OCI-LY3 (cell line): ENCODE results near the gene LSP1.
"Not testable (repeated sequence)": the region's sequence is repeated elsewhere in the genome, so short reads cannot be mapped to it uniquely, and the experiment has no call there.

ENCODE experiments used
- H2AFZ ChIP-seq: fragments of 200-600, 300-600 bp; shearing (Covaris generic); 2 replicates; pipeline ENCODE4 v1.6.0; 2014; ENCODE audit warnings: antibody characterized with exemption, low read depth, low read length
- H3K27ac ChIP-seq: fragments of 200-600, 300-600 bp; sonication (generic); 2 replicates; pipeline ENCODE4 v1.5.1; 2014; ENCODE audit warnings: mild to moderate bottlenecking, low read length, moderate library complexity, mixed read lengths
- H3K27me3 ChIP-seq: fragments of 200-600, 300-600 bp; sonication (generic); 2 replicates; pipeline ENCODE4 v1.6.1; 2014; ENCODE audit warnings: low read depth, low read length, mixed read lengths
- H3K36me3 ChIP-seq: fragments of 200-600, 300-600 bp; sonication (generic); replicated peaks from 2 replicates; pipeline ENCODE3; 2014; ENCODE audit warnings: low read depth, low read length, mixed read lengths
- H3K4me1 ChIP-seq: fragments of 300-600, 200-600 bp; sonication (generic); 2 replicates; pipeline ENCODE4 v1.6.1; 2014; ENCODE audit warnings: low read length, mixed read lengths
- H3K4me2 ChIP-seq: fragments of 200-600, 300-600 bp; sonication (generic); 2 replicates; pipeline ENCODE4 v1.6.1; 2014; ENCODE audit warnings: low read length, mixed read lengths
- H3K4me3 ChIP-seq: fragments of 300-600, 200-600 bp; sonication (generic); 2 replicates; pipeline ENCODE4 v1.5.1; 2014; ENCODE audit warnings: antibody characterized with exemption, mild to moderate bottlenecking, low read length, moderate library complexity
- H3K79me2 ChIP-seq: fragments of 300-600, 200-600 bp; shearing (Covaris generic); 2 replicates; pipeline ENCODE4 v1.6.1; 2014; ENCODE audit warnings: mild to moderate bottlenecking, low read length, mixed read lengths
- H3K9ac ChIP-seq: fragments of 300-600, 200-600 bp; shearing (Covaris generic); 2 replicates; pipeline ENCODE4 v1.6.0; 2014; ENCODE audit warnings: mild to moderate bottlenecking, low read length, moderate library complexity
- H3K9me3 ChIP-seq: fragments of 200-600, 300-600 bp; shearing (Covaris generic); 2 replicates; pipeline ENCODE4 v1.6.1; 2014; ENCODE audit warnings: low read length, mixed read lengths; ENCODE audit not compliant: insufficient read depth
- H4K20me1 ChIP-seq: fragments of 200-600, 300-600 bp; sonication (generic); 2 replicates; pipeline ENCODE4 v1.6.1; 2016; ENCODE audit warnings: low read length, mixed read lengths; ENCODE audit not compliant: insufficient read depth
- EZH2phosphoT487 ChIP-seq: fragments of 200-600 bp; shearing (Covaris generic); IDR thresholded peaks from 2 replicates; pipeline ENCODE4 v1.6.1; 2018; ENCODE audit warnings: antibody characterized with exemption, mixed run types, low read depth
- TF ChIP-seq, protein P1 (sequence below): fragments of 200-600, 300-600 bp; sonication (generic); IDR thresholded peaks from 2 replicates; pipeline ENCODE4 v1.5.1; 2014; ENCODE audit warnings: antibody characterized with exemption, low read length, low read depth

Gene LSP1

DNA sequence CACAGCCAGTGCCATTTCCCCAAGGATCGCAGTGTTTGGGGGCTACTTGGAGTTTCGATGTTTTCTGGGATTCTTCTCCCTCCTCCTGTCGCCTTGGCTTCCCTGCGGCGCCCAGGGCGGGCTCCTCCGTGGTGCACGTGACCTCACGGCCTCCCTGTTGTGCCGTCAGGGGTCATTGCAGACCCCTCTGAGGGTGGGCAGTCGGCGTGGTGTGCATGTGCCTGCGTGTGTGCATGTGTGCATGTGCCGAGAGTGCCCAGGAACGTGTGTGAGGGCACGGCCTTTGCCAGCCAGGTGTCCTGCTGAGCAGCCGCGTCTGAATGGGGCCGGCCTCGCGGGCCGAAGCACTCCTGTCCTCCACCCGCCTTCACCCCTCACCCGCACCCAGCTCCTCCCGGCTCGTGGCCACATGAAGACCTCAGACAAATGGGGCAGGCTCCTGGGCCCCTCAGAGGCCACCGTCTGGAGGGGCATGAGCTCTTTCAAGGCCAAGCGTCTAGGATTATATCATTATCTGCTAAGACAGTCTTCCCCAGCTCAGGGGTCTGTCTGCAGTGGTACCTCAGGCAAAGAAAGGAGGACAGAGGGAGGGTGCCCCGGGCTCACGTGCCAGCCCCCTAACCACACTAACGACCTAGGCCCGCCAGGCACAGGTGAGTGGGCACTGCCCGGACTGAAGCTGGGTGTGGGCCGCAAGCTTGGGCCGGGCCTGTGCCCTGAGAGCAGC, 84.9 kb downstream of the LSP1 start:
- H3K9me3 ChIP-seq: no peaks in the 10 kb centered on the region
- H3K27me3 ChIP-seq: no peaks in the 10 kb centered on the region
- no peaks in the 10 kb centered on the region for H3K79me2 ChIP-seq
- no peaks in the 10 kb centered on the region for H4K20me1 ChIP-seq
- no peak overlapping the region for H3K9ac ChIP-seq
- no peaks in the 10 kb centered on the region for H3K4me1 ChIP-seq
- H2AFZ ChIP-seq: no peak overlapping the region
- no peaks in the 10 kb centered on the region for H3K36me3 ChIP-seq
- TF ChIP-seq, protein P1, sequence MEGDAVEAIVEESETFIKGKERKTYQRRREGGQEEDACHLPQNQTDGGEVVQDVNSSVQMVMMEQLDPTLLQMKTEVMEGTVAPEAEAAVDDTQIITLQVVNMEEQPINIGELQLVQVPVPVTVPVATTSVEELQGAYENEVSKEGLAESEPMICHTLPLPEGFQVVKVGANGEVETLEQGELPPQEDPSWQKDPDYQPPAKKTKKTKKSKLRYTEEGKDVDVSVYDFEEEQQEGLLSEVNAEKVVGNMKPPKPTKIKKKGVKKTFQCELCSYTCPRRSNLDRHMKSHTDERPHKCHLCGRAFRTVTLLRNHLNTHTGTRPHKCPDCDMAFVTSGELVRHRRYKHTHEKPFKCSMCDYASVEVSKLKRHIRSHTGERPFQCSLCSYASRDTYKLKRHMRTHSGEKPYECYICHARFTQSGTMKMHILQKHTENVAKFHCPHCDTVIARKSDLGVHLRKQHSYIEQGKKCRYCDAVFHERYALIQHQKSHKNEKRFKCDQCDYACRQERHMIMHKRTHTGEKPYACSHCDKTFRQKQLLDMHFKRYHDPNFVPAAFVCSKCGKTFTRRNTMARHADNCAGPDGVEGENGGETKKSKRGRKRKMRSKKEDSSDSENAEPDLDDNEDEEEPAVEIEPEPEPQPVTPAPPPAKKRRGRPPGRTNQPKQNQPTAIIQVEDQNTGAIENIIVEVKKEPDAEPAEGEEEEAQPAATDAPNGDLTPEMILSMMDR: no peak
- no peak overlapping the region for H3K4me2 ChIP-seq
- no peak overlapping the region for H3K4me3 ChIP-seq
- no peak overlapping the region for H3K27ac ChIP-seq

DNA sequence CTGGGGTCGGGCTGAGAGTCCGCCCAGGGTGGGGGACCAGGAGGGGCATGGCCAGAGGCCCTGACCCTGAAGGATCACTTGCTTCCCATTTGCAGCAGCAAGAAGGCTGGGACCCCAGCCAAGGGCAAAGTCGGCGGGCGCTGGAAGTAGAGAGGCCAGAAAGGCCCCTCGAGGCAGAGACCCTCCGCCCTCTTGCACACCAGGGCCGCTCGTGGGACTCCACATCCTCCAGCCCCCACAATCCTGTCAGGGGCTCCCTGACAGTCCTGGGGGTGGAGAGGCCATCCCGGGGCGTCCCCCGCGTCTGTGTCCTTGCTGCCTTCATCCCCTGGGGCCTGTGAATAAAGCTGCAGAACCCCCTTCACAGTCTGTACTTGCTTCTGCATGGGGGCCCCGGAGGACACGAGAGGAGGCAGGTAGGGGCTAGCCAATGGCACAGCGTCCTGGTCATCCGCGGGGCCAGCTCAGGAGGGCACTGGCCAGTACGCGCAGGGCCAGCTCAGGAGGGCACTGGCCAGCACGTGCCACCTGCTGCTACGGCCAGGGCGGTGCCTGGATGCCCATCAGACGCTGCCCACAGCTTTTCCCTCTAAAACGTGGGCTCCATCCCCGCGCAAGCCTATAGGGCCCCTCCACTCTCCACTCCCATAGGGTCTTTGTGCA, 85.6 kb downstream of the LSP1 start:
- Histone ChIP-seq H3K27ac (no peak overlapping the region), H3K9me3 (no peaks in the 10 kb centered on the region), H3K36me3 (no peaks in the 10 kb centered on the region), H3K4me2 (no peak overlapping the region), H3K4me3 (no peak overlapping the region), H3K4me1 (no peaks in the 10 kb centered on the region), H4K20me1 (no peaks in the 10 kb centered on the region), H2AFZ (no peak overlapping the region), H3K9ac (no peak overlapping the region), H3K79me2 (no peaks in the 10 kb centered on the region), H3K27me3 (no peaks in the 10 kb centered on the region)
- TF ChIP-seq EZH2phosphoT487: no peak
- TF ChIP-seq, protein P1: no peak

DNA sequence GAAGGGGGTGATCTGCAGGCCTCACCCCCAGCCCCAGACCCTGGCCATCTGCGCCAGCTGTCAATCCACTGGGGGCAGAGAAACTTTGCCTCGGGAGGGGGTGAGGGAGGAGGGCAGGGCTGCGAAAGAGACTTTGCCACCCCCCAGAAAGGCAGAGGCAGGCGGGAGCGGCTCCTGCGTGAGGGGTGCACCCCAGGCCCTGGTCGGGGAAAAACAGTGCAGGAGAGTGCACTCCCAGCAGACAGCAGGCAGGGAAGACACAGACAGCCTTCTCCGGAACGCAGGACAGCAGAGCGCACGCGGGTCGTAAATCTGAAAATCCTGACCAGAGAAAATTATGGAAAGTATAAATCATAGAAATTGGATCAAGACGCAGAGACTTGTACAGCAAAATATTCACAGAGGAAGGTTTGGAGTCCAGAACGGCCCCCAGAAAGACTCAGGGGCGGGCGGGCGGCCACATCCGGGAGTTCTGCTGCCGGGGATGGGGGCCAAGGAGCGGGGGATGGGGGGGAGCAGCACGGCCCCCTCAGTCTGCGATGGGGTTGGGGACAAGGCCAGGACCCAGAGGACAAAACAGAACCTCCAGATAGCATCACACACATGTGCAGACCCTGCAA, 86.2 kb downstream of the LSP1 start:
- Histone ChIP-seq H3K4me2 (no peak overlapping the region), H3K36me3 (no peaks in the 10 kb centered on the region), H3K4me3 (no peak overlapping the region), H3K9ac (no peak overlapping the region), H3K27ac (no peak overlapping the region), H3K4me1 (no peaks in the 10 kb centered on the region), H3K27me3 (no peaks in the 10 kb centered on the region), H3K79me2 (no peaks in the 10 kb centered on the region), H3K9me3 (no peaks in the 10 kb centered on the region), H4K20me1 (no peaks in the 10 kb centered on the region), H2AFZ (no peak overlapping the region)
- TF ChIP-seq, protein P1: no peak
- no peak for TF ChIP-seq EZH2phosphoT487

DNA sequence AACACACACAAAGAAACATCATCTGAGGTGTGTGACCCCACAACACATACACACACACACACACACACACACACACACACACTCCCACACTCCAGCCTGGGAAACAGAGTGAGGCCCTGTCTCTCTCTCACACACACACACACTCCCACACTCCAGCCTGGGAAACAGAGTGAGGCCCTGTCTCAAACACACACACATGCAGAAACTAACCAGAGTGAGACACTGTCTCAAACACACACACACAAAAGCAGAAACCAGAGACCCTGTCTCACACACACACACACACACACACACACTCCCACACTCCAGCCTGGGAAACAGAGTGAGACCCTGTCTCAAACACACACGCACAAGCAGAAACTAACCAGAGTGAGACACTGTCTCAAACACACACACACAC, 86.9 kb downstream of the LSP1 start:
- not testable (repeated sequence) for H3K27me3 ChIP-seq, H3K9ac ChIP-seq, H3K4me1 ChIP-seq, H4K20me1 ChIP-seq, H2AFZ ChIP-seq, H3K4me3 ChIP-seq, H3K79me2 ChIP-seq, H3K9me3 ChIP-seq, H3K4me2 ChIP-seq, H3K36me3 ChIP-seq, H3K27ac ChIP-seq
